SH-SY5Y (cell line): ENCODE measurements around the gene SOS2.

Experiments used
- GATA2 ChIP-seq: IDR thresholded peaks from 2 replicates; pipeline ENCODE4 v1.6.1; 2011; ENCODE audit warnings: mild to moderate bottlenecking, low read depth, low read length
- GATA3 ChIP-seq: IDR thresholded peaks from 2 replicates; pipeline ENCODE4 v1.6.1; 2011; ENCODE audit warnings: low read depth, mild to moderate bottlenecking, low read length, moderate library complexity

- TF ChIP-seq GATA3 (no peak), GATA2 (no peak)
Observed at GRCh38 chr14:50087341-50088116, 143.8 kb downstream of the SOS2 start.
